VCaP (cell line): ENCODE measurements around the gene GTF2F2.

Experiments used
- H3K27ac ChIP-seq: fragments of 450-650 bp; 2 replicates; pipeline ENCODE4 v1.5.1; 2017
- TF ChIP-seq, protein P1 (sequence below): fragments of 450-650 bp; conservative IDR thresholded peaks from 2 replicates; pipeline ENCODE4 v1.5.1; 2017; ENCODE audit warnings: mild to moderate bottlenecking, moderate library complexity

Gene GTF2F2

DNA sequence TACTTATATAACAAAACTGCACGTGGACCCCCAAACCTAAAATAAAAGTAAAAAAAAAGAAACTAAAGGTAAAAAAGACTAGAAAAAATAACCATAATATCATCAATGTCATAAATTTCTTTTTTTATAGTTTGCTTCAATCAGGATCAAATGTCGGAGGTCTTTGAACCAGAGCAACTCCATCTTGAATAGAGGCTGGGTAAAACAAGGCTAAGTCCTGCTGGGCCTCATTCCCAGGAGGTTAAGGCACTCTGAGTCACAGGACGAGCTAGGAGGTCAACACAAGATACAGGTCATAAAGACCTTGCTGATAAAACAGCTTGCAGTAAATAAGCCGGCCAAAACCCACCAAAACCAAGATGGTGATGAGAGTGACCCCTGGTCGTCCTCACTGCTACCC is 196.7 kb downstream of the GTF2F2 start:
- TF ChIP-seq, protein P1, sequence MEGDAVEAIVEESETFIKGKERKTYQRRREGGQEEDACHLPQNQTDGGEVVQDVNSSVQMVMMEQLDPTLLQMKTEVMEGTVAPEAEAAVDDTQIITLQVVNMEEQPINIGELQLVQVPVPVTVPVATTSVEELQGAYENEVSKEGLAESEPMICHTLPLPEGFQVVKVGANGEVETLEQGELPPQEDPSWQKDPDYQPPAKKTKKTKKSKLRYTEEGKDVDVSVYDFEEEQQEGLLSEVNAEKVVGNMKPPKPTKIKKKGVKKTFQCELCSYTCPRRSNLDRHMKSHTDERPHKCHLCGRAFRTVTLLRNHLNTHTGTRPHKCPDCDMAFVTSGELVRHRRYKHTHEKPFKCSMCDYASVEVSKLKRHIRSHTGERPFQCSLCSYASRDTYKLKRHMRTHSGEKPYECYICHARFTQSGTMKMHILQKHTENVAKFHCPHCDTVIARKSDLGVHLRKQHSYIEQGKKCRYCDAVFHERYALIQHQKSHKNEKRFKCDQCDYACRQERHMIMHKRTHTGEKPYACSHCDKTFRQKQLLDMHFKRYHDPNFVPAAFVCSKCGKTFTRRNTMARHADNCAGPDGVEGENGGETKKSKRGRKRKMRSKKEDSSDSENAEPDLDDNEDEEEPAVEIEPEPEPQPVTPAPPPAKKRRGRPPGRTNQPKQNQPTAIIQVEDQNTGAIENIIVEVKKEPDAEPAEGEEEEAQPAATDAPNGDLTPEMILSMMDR = no peak
- H3K27ac ChIP-seq = peak overlapping the region; percentile 75

DNA sequence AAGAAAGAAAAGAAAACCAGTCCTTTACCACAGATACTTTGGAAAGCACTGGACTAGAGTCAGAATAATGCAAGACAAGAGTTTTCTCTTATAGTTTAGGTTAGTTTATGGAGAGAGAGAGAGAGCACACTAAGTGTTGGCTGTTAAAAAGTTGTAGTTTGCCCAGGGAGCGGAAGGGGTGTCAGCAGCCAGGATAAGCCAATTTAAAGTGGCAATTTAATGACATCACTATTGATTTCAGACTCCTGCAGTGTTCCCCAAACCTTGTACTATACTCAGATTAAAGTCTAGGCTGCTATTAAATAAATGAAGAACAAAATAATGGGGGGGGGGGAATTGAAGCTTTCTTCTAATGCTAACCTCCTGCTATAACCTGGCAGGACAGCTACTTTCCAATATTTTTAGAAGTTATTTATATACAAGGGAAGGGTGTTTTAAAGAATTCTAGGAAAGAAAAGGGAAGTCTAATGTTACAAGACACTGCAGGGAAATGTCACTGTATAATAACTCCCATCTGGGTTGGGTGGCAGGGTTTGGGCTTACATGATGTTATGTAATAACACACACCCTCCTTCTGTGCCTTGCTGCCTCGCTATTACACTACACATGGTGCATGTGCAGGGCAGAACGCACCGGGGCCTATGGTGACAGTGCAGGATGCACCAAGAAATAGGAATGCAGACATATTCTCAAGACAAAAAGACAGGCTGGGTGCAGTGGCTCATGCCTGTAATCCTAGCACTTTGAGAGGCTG is 200.7 kb downstream of the GTF2F2 start:
- H3K27ac ChIP-seq = no peak overlapping the region
- TF ChIP-seq, protein P1 = no peak

DNA sequence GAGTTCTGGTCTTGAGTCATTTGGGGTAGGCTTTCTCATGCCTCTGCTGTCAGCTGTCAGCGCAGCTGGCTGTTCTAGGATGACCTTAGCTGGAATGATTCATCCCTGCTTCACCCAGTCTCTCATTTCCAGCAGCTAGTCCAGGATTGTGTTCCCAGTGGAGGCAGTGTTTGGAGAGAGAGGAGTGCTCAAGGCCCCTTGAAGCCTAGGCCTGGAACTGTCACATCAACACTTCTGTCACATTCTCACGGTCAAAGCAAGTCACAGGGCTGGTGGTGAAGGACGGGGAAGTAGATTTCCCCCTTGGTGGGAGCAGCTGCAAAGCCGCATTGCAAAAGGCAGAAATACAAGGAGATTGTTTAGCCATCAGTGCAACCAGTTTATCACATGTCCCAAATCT is 205.5 kb downstream of the GTF2F2 start:
- TF ChIP-seq, protein P1 = no peak
- H3K27ac ChIP-seq = no peak overlapping the region

DNA sequence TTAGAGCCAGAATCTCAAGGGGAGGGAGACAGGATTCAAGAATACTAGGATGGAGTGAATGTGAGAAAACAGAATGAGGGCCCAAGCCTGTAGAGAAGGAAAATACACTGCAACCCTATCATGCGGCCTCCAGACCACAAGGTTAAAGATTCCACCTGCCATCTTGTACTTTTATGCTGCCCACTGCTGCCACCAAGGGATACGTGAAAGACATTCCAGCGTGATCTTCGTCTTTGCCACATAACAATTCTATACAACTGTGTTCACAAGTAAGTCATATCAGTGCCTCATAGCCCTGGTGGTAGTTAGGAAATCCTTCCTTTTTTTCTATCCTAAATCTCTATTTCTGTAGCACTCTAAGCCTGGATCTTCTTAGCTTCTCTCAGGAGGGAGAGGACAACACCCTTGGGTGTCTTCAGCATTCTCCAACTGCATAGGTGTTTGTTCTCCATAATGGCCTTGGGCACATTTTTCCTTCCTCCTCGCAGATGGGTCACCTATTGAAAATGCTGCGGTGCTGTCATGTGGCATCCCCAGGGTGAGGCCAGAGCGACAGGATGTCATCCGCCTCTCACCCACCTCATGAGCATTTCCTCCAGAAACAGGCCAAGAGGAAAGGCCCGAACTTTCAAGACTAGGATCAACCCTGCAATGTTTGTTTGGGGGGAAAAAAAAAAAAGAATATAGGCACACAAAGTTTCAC is 207.1 kb downstream of the GTF2F2 start:
- TF ChIP-seq, protein P1 = no peak
- no peak overlapping the region for H3K27ac ChIP-seq

DNA sequence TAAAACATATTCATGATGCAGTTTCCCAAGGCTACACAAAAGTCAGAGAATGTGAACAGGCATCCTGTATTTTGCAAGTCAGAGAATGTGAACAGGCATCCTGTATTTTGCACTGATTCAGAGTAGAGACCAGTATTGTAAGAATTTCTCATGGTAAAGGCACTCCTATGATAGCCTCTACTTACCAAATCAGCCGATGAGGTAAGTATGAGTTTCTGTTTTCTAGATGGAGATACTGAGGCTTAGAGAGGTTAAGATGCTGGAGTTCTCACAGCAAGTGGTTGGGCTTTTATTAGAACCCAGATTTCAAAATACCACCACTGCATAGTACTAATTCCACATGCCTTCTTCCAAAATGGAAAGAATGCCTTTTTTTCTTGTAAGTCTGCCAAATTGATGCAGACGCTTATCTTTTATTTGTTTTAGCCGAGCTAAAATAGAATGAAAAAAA is 208.4 kb downstream of the GTF2F2 start:
- peak overlapping the region; percentile 79 for H3K27ac ChIP-seq
- TF ChIP-seq, protein P1 = no peak

DNA sequence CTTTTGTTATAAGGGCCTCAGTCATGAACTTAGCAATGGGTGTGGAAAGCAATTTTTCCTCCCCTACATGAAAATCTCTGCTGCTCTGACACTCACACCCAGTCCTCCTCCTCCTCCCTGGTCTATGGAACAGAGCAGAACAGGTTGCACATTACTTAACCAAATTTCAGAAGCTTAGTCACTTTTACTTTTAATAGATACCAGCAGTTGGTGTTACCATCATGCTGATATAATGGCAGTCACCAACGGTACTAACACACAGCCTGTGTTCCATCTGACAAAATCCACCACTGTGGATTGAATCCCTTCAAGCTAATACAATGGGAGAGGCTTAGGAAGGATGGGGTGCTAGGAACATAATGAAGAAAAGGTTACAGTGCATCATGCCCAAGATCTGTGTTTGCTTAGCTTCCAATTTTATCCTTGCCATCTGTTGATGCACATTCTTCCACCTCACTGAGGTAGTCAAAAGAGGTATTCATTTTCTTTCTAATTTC is 210.9 kb downstream of the GTF2F2 start:
- 0 out of 2 replicates have a peak overlapping the region, but pooled peaks have one; percentile 79 for H3K27ac ChIP-seq
- TF ChIP-seq, protein P1 = no peak

DNA sequence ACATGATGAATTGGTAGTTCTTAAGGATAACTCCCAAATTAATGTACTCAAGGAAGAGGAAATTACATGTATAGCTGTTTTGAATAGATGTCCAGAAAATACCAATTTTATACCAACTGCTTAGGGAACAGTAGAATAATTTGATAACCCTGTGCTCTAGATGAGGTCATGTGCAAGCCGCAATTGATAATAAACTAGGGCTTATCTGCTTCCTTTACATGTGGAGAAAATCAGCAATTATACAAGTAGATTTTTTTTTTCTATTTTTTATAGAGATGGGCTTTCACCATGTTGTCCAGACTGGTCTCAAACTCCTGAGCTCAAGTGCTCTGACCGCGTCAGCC is 211.4 kb downstream of the GTF2F2 start:
- no peak overlapping the region for H3K27ac ChIP-seq

More for the DNA sequence above, 211.4 kb downstream of the GTF2F2 start:
- TF ChIP-seq, protein P1 = no peak
